Calu3 (cell line): Measurements from ENCODE around the gene INSL3. TPM values are rescaled to one million over a fixed set of nuclear protein-coding genes. Genes with fewer than 3 reads are reported as not detected.

Experiments used
- BruUV-seq: library from RNA; stranded (reverse); fragments of 400-500 nt; replicated peaks from 2 replicates; lab custom pipeline; 2021; lab: Mats Ljungman, UMichigan
- CTCF ChIA-PET: fragments of 300-600 bp; sonication (Branson Sonifier 250); formaldehyde crosslinking; loops from one replicate; lab custom pipeline; 2022; ENCODE audit warnings: antibody characterized with exemption; lab: Charles Lee
- DNase-seq: peaks from one replicate; pipeline ENCODE4 v3.0.0; 2022
- H3K27ac Mint-ChIP-seq: one replicate; pipeline ENCODE4 v1.8.0; 2022; ENCODE audit warnings: mixed read lengths; ENCODE audit not compliant: unreplicated experiment
- H3K27me3 Mint-ChIP-seq: one replicate; pipeline ENCODE4 v1.8.0; 2022; ENCODE audit warnings: mixed read lengths; ENCODE audit not compliant: unreplicated experiment
- H3K36me3 Mint-ChIP-seq: one replicate; pipeline ENCODE4 v1.8.0; 2022; ENCODE audit warnings: mild to moderate bottlenecking, moderate library complexity, mixed read lengths; ENCODE audit not compliant: insufficient read depth, unreplicated experiment
- H3K4me1 Mint-ChIP-seq: one replicate; pipeline ENCODE4 v1.8.0; 2022; ENCODE audit warnings: mild to moderate bottlenecking, low read depth, mixed read lengths; ENCODE audit not compliant: unreplicated experiment
- H3K4me3 Mint-ChIP-seq: one replicate; pipeline ENCODE4 v1.8.0; 2022; ENCODE audit warnings: mild to moderate bottlenecking, low read depth, moderate library complexity, mixed read lengths; ENCODE audit not compliant: unreplicated experiment
- H3K9me3 Mint-ChIP-seq: one replicate; pipeline ENCODE4 v1.8.0; 2022; ENCODE audit warnings: low read depth, mixed read lengths; ENCODE audit not compliant: unreplicated experiment
- intact Hi-C: fragments of 100-400 bp; cut with micrococcal nuclease; formaldehyde crosslinking; loops from one replicate; pipeline ENCODE4 v1.10.0; 2022; ENCODE audit not compliant: unreplicated experiment
- total RNA-seq: library from RNA; stranded (reverse); gene quantifications from 2 replicates; pipeline ENCODE4 v1.2.3, GENCODE V29; 2022
- TF ChIP-seq, protein P1 (sequence below): fragments of 200-600 bp; IDR thresholded peaks from one replicate; pipeline ENCODE4 v1.8.0; 2022; ENCODE audit warnings: antibody characterized with exemption; ENCODE audit not compliant: unreplicated experiment

INSL3 gene
- total RNA-seq, 1 experiment from 2014 or later: not detected

DNA sequence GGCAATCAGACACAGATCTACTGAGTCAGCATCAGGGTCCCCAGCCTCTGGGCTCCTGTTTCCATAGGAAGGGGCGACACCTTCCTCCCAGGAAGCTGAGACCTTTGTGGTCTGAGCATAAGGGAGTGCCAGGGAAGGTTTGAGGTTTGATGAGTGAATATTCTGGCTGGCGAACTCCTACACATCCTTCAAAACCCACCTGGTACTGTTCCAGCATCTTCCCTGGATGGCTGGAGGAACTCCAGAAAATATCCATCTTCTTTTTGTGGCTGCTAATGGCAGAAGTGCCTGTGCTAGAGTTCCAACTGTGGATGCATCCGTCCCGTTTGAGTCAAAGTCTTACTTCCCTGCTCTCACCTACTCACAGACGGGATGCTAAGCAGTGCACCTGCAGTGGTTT is 9.2 kb downstream of the INSL3 start:
- CTCF ChIA-PET: no interaction called here
- intact Hi-C loops: no loop called here
- H3K27me3 Mint-ChIP-seq: no peaks in the 10 kb centered on the region
- no peak for DNase-seq
- TF ChIP-seq, protein P1, sequence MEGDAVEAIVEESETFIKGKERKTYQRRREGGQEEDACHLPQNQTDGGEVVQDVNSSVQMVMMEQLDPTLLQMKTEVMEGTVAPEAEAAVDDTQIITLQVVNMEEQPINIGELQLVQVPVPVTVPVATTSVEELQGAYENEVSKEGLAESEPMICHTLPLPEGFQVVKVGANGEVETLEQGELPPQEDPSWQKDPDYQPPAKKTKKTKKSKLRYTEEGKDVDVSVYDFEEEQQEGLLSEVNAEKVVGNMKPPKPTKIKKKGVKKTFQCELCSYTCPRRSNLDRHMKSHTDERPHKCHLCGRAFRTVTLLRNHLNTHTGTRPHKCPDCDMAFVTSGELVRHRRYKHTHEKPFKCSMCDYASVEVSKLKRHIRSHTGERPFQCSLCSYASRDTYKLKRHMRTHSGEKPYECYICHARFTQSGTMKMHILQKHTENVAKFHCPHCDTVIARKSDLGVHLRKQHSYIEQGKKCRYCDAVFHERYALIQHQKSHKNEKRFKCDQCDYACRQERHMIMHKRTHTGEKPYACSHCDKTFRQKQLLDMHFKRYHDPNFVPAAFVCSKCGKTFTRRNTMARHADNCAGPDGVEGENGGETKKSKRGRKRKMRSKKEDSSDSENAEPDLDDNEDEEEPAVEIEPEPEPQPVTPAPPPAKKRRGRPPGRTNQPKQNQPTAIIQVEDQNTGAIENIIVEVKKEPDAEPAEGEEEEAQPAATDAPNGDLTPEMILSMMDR: no peak
- peaks cover 68% of the 10 kb centered on the region for H3K36me3 Mint-ChIP-seq
- peaks cover 4% of the 10 kb centered on the region for H3K4me1 Mint-ChIP-seq
- H3K4me3 Mint-ChIP-seq: no peak overlapping the region
- no peaks in the 10 kb centered on the region for H3K9me3 Mint-ChIP-seq
- BruUV-seq: no TSS peak
- H3K27ac Mint-ChIP-seq: no peak overlapping the region

DNA sequence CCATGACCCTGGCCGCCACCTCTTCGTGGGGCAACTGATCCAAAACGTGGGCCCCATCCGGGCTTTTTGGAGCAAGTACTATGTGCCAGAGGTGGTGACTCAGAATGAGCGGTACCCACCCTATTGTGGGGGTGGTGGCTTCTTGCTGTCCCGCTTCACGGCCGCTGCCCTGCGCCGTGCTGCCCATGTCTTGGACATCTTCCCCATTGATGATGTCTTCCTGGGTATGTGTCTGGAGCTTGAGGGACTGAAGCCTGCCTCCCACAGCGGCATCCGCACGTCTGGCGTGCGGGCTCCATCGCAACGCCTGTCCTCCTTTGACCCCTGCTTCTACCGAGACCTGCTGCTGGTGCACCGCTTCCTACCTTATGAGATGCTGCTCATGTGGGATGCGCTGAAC is 9.6 kb downstream of the INSL3 start:
- DNase-seq: no peak

DNA sequence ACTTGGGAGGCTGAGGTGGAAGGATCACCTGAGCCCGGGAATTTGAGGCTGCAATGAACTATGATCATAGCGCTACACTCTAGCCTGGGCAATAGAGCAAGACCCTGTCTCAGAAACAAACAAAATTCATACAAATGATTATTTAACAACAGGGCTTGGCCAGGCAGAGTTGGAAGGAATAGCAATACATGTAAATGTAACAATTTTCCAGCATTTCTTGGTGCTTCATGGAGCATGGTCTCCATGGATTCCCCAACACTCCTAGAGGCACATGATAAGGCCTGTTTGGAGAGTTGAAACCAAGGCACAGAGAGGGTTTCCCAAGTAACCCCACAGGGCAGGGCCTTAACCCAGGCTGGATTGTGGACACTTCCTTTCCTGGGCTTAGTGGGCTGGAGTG is 10.2 kb downstream of the INSL3 start:
- TF ChIP-seq, protein P1: no peak
- H3K4me1 Mint-ChIP-seq: peaks cover 7% of the 10 kb centered on the region
- H3K4me3 Mint-ChIP-seq: no peak overlapping the region
- intact Hi-C loops: no loop called here
- no peaks in the 10 kb centered on the region for H3K27me3 Mint-ChIP-seq
- no TSS peak for BruUV-seq
- no peaks in the 10 kb centered on the region for H3K9me3 Mint-ChIP-seq
- no peak overlapping the region for H3K27ac Mint-ChIP-seq
- DNase-seq: no peak
- H3K36me3 Mint-ChIP-seq: peaks cover 66% of the 10 kb centered on the region
- CTCF ChIA-PET: no interaction called here

More for the DNA sequence above, 9.6 kb downstream of the INSL3 start:
- H3K36me3 Mint-ChIP-seq: peaks cover 68% of the 10 kb centered on the region
- no peak overlapping the region for H3K27ac Mint-ChIP-seq
- peaks cover 7% of the 10 kb centered on the region for H3K4me1 Mint-ChIP-seq
- H3K9me3 Mint-ChIP-seq: no peaks in the 10 kb centered on the region
- intact Hi-C loops: no loop called here
- CTCF ChIA-PET: no interaction called here
- no peaks in the 10 kb centered on the region for H3K27me3 Mint-ChIP-seq
- TF ChIP-seq, protein P1: no peak
- no TSS peak for BruUV-seq
- H3K4me3 Mint-ChIP-seq: no peak overlapping the region

DNA sequence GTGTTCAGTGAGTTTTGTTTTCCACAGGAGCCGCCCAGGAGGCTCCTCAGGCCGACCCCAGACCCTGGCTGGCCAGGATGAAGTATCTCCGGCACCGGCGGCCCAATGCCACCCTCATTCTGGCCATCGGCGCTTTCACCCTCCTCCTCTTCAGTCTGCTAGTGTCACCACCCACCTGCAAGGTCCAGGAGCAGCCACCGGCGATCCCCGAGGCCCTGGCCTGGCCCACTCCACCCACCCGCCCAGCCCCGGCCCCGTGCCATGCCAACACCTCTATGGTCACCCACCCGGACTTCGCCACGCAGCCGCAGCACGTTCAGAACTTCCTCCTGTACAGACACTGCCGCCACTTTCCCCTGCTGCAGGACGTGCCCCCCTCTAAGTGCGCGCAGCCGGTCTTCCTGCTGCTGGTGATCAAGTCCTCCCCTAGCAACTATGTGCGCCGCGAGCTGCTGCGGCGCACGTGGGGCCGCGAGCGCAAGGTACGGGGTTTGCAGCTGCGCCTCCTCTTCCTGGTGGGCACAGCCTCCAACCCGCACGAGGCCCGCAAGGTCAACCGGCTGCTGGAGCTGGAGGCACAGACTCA is 13.5 kb downstream of the INSL3 start:
- H3K4me1 Mint-ChIP-seq: peaks cover 29% of the 10 kb centered on the region
- BruUV-seq: no TSS peak
- H3K9me3 Mint-ChIP-seq: no peaks in the 10 kb centered on the region
- no peak for DNase-seq
- TF ChIP-seq, protein P1: no peak
- intact Hi-C loops: no loop called here
- CTCF ChIA-PET: no interaction called here
- H3K27ac Mint-ChIP-seq: no peak overlapping the region
- H3K4me3 Mint-ChIP-seq: no peak overlapping the region
- no peaks in the 10 kb centered on the region for H3K27me3 Mint-ChIP-seq
- H3K36me3 Mint-ChIP-seq: peaks cover 66% of the 10 kb centered on the region
